Effector memory CD4-positive, alpha-beta T cell (primary cell): Measurements from ENCODE around the gene TTLL13.
"Not testable (repeated sequence)": the region's sequence is repeated elsewhere in the genome, so short reads cannot be mapped to it uniquely, and the experiment has no call there.

Experiments used
- DNase-seq, 3 donors: peaks; one replicate each; pipeline ENCODE4 v3.0.0-alpha.2; 2020
- H3K27ac ChIP-seq: 2 replicates; pipeline ENCODE4 v1.7.0; 2013; ENCODE audit warnings: mild to moderate bottlenecking, low read length, moderate library complexity; ENCODE audit not compliant: insufficient read depth, poor library complexity, severe bottlenecking
- H3K27me3 ChIP-seq: replicated peaks from 2 replicates; pipeline ENCODE4 v1.7.0; 2013; ENCODE audit warnings: mild to moderate bottlenecking, low read length; ENCODE audit not compliant: insufficient read depth, control insufficient read depth, poor library complexity, severe bottlenecking
- H3K36me3 ChIP-seq: 2 replicates; pipeline ENCODE4 v1.7.0; 2013; ENCODE audit warnings: mild to moderate bottlenecking, low read length, moderate library complexity; ENCODE audit not compliant: control insufficient read depth, insufficient read depth
- H3K4me1 ChIP-seq: 2 replicates; pipeline ENCODE4 v1.7.0; 2013; ENCODE audit warnings: low read length, mild to moderate bottlenecking; ENCODE audit not compliant: control insufficient read depth, insufficient read depth, poor library complexity, severe bottlenecking
- H3K4me3 ChIP-seq: 2 replicates; pipeline ENCODE4 v1.7.0; 2013; ENCODE audit warnings: low read length, low read depth, mild to moderate bottlenecking; ENCODE audit not compliant: insufficient read depth, poor library complexity, severe bottlenecking
- H3K9me3 ChIP-seq: 2 replicates; pipeline ENCODE4 v1.7.0; 2013; ENCODE audit warnings: mild to moderate bottlenecking, low read length, moderate library complexity; ENCODE audit not compliant: control insufficient read depth

The TTLL13 gene

GRCh38 chr15:90261811-90262210 is 12.5 kb downstream of the TTLL13 start:
- no peaks in the 10 kb centered on the region for H3K27me3 ChIP-seq
- no peak for DNase-seq
- H3K4me1 ChIP-seq = peaks cover 14% of the 10 kb centered on the region
- no peaks in the 10 kb centered on the region for H3K36me3 ChIP-seq
- H3K9me3 ChIP-seq = no peaks in the 10 kb centered on the region
- no peak overlapping the region for H3K4me3 ChIP-seq
- no peak overlapping the region for H3K27ac ChIP-seq

- Histone ChIP-seq H3K27ac (no peak overlapping the region), H3K27me3 (no peaks in the 10 kb centered on the region), H3K9me3 (no peaks in the 10 kb centered on the region), H3K4me1 (peaks cover 21% of the 10 kb centered on the region), H3K36me3 (no peaks in the 10 kb centered on the region), H3K4me3 (no peak overlapping the region)
- no peak for DNase-seq
These were observed 13.1 kb downstream of the TTLL13 start for GRCh38 chr15:90262426-90262825.

GRCh38 chr15:90264671-90265070 is 15.3 kb downstream of the TTLL13 start:
- H3K36me3 ChIP-seq = peaks cover 3% of the 10 kb centered on the region
- peak in 2 of 3 donors; percentile 9 to 11 for DNase-seq
- peak overlapping the region; percentile 71 for H3K4me3 ChIP-seq
- H3K27me3 ChIP-seq = no peaks in the 10 kb centered on the region
- H3K27ac ChIP-seq = peak overlapping the region; percentile 96
- no peaks in the 10 kb centered on the region for H3K9me3 ChIP-seq
- H3K4me1 ChIP-seq = peaks cover 35% of the 10 kb centered on the region

- H3K27ac ChIP-seq = peak within 1 kb of the TSS; percentile 96
- H3K36me3 ChIP-seq = peaks cover 10% of the 10 kb centered on the region
- H3K4me3 ChIP-seq = peak within 1 kb of the TSS; percentile 71
- H3K9me3 ChIP-seq = no peaks in the 10 kb centered on the region
- H3K4me1 ChIP-seq = peaks cover 39% of the 10 kb centered on the region
- H3K27me3 ChIP-seq = no peaks in the 10 kb centered on the region
- peak; percentile 80 to 85 (median 84) for DNase-seq
These were observed 16.1 kb downstream of the TTLL13 start, which contains the start of gene NGRN for GRCh38 chr15:90265271-90266060. TSS of gene NGRN (plus strand) at chr15:90265672. CDS start at chr15:90265713, 41 bp downstream.

- H3K27ac ChIP-seq = peak overlapping the region; percentile 96
- no peaks in the 10 kb centered on the region for H3K9me3 ChIP-seq
- peak; percentile 11 to 53 (median 32) for DNase-seq
- H3K36me3 ChIP-seq = peaks cover 15% of the 10 kb centered on the region
- peak overlapping the region; percentile 71 for H3K4me3 ChIP-seq
- H3K27me3 ChIP-seq = no peaks in the 10 kb centered on the region
- H3K4me1 ChIP-seq = peaks cover 39% of the 10 kb centered on the region
These were observed 16.7 kb downstream of the TTLL13 start for GRCh38 chr15:90266061-90266431.

GRCh38 chr15:90266485-90266884 is 17.1 kb downstream of the TTLL13 start:
- H3K9me3 ChIP-seq = no peaks in the 10 kb centered on the region
- peaks cover 20% of the 10 kb centered on the region for H3K36me3 ChIP-seq
- H3K4me3 ChIP-seq = peak overlapping the region; percentile 71
- peak overlapping the region; percentile 96 for H3K27ac ChIP-seq
- DNase-seq = peak in 1 of 3 donors; percentile 23
- no peaks in the 10 kb centered on the region for H3K27me3 ChIP-seq
- H3K4me1 ChIP-seq = peaks cover 39% of the 10 kb centered on the region

- H3K4me3 ChIP-seq = no peak overlapping the region
- H3K27ac ChIP-seq = no peak overlapping the region
- peaks cover 28% of the 10 kb centered on the region for H3K36me3 ChIP-seq
- DNase-seq = no peak
- peaks cover 39% of the 10 kb centered on the region for H3K4me1 ChIP-seq
- no peaks in the 10 kb centered on the region for H3K27me3 ChIP-seq
- no peaks in the 10 kb centered on the region for H3K9me3 ChIP-seq
These were observed 19.1 kb downstream of the TTLL13 start for GRCh38 chr15:90268415-90268814.

- Histone ChIP-seq H3K27me3 (no peaks in the 10 kb centered on the region), H3K4me1 (peaks cover 30% of the 10 kb centered on the region), H3K27ac (no peak overlapping the region), H3K4me3 (no peak overlapping the region), H3K36me3 (peaks cover 28% of the 10 kb centered on the region), H3K9me3 (no peaks in the 10 kb centered on the region)
- DNase-seq = no peak
These were observed 21.3 kb downstream of the TTLL13 start for GRCh38 chr15:90270502-90271150.

- Histone ChIP-seq H3K27ac (no peak overlapping the region), H3K9me3 (no peaks in the 10 kb centered on the region), H3K4me1 (peaks cover 27% of the 10 kb centered on the region), H3K27me3 (no peaks in the 10 kb centered on the region), H3K4me3 (no peak overlapping the region), H3K36me3 (peaks cover 28% of the 10 kb centered on the region)
- no peak for DNase-seq
These were observed 22.3 kb downstream of the TTLL13 start for GRCh38 chr15:90271459-90272166.

- not testable (repeated sequence) for H3K27me3 ChIP-seq, DNase-seq
These were observed 29.1 kb downstream of the TTLL13 start for GRCh38 chr15:90278467-90278866.

More at GRCh38 chr15:90278467-90278866, 29.1 kb downstream of the TTLL13 start:
- not testable (repeated sequence) for H3K36me3 ChIP-seq, H3K27ac ChIP-seq, H3K9me3 ChIP-seq, H3K4me3 ChIP-seq, H3K4me1 ChIP-seq
